ENCODE data around the gene HS6ST2. TPM values are rescaled to one million over a fixed set of nuclear protein-coding genes. Genes with fewer than 3 reads are reported as not detected.

The HS6ST2 gene
- polyA plus RNA-seq, 1 donor (not counting 4 experiments of a cell fraction or from before 2014, with no cell fraction given), result 0.43 TPM

DNA sequence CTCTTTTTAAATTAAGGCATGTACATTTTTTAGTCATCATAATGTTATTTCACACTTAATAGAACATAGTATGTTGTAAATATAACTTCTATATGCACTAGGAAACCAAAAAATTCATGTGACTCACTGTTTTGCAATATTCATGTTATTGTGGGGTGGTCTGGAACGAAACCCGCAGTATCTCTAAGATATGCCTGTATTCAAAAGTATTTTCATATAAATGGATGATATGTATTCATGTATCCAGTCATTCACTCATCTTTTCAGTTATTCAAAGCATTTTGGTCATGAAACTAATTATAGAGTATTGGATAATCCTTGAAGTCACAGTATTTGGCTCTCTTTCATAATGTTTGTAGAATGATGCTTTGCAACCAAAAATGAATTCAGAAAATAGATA lies 168.1 kb downstream of the HS6ST2 start:
- Histone ChIP-seq H3K9ac (ENCODE audit: control insufficient read depth, extremely low read depth, insufficient read depth, low read length) (no peak overlapping the region), H3K4me3 (ENCODE audit: control insufficient read depth in 2 of 3, extremely low read depth in 1 of 3, insufficient read depth in 2 of 3, low read depth in 1 of 3, low read length in 3 of 3) (no peak overlapping the region), H3K9me3 (ENCODE audit: control insufficient read depth, low read depth, low read length) (no peaks in the 10 kb centered on the region), H3K4me1 (ENCODE audit: control insufficient read depth, extremely low read depth, insufficient read depth, low read length) (no peaks in the 10 kb centered on the region), H3K36me3 (ENCODE audit: control insufficient read depth in 2 of 2, extremely low read depth in 1 of 2, insufficient read depth in 2 of 2, low read length in 2 of 2) (no peaks in the 10 kb centered on the region), H2AFZ (ENCODE audit: control insufficient read depth, low read length) (no peak overlapping the region), H3K9me1 (ENCODE audit: control insufficient read depth, extremely low read depth, insufficient read depth, low read length) (no peaks in the 10 kb centered on the region), H3K4me2 (ENCODE audit: control insufficient read depth, extremely low read depth, insufficient read depth, low read depth, low read length) (no peak overlapping the region), H3K27me3 (ENCODE audit: control insufficient read depth, extremely low read depth, insufficient read depth, low read length) (no peaks in the 10 kb centered on the region), H4K20me1 (ENCODE audit: control insufficient read depth, extremely low read depth, insufficient read depth, low read length) (no peaks in the 10 kb centered on the region), H3K79me2 (ENCODE audit: control insufficient read depth, insufficient read depth, low read length) (no peaks in the 10 kb centered on the region), H3K27ac (ENCODE audit: control insufficient read depth, insufficient read depth, low read length) (no peak overlapping the region)
- DNase-seq (ENCODE audit: low read depth, low spot score) (no peak), FAIRE-seq (no peak)
- TF ChIP-seq, protein P1, sequence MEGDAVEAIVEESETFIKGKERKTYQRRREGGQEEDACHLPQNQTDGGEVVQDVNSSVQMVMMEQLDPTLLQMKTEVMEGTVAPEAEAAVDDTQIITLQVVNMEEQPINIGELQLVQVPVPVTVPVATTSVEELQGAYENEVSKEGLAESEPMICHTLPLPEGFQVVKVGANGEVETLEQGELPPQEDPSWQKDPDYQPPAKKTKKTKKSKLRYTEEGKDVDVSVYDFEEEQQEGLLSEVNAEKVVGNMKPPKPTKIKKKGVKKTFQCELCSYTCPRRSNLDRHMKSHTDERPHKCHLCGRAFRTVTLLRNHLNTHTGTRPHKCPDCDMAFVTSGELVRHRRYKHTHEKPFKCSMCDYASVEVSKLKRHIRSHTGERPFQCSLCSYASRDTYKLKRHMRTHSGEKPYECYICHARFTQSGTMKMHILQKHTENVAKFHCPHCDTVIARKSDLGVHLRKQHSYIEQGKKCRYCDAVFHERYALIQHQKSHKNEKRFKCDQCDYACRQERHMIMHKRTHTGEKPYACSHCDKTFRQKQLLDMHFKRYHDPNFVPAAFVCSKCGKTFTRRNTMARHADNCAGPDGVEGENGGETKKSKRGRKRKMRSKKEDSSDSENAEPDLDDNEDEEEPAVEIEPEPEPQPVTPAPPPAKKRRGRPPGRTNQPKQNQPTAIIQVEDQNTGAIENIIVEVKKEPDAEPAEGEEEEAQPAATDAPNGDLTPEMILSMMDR (optimal IDR thresholded peaks at IDR 0.05 in 1 of 3, IDR thresholded peaks at IDR 0.05 in 1 of 3, conservative IDR thresholded peaks at IDR 0.05 in 1 of 3; ENCODE audit: extremely low read depth in 1 of 3, insufficient read depth in 2 of 3, low read length in 3 of 3), result no peak
- TF ChIP-seq EZH2 (IDR thresholded peaks at IDR 0.05; ENCODE audit: low read length), result no peak
- dilution Hi-C loops (cut with MboI; ENCODE audit: extremely low pct_ligation_motif_present, low sequenced_read_pairs), result no loop called here

DNA sequence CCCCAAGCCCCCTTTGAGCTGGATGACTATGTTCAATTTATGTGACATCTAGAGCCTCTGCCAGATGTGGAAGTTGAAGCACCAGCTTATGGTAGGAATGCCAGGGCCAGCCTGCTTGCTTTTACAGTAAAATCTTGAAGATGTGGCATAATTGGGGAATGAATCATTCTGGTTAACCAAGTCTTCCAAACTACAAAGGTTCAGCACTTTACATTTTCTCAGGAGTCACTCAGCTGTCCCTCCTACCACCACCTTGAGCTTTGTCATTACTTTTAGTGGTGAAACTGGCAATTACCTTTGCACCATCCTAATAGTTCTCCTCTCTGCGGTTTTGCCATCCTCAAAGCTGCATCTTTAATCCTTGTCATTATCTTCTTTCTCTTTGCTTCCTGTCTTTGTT lies 172.2 kb downstream of the HS6ST2 start:
- dilution Hi-C loops (cut with MboI; ENCODE audit: extremely low pct_ligation_motif_present, low sequenced_read_pairs), result no loop called here
- TF ChIP-seq EZH2 (IDR thresholded peaks at IDR 0.05; ENCODE audit: low read length), result no peak
- TF ChIP-seq, protein P1 (optimal IDR thresholded peaks at IDR 0.05 in 1 of 3, IDR thresholded peaks at IDR 0.05 in 1 of 3, conservative IDR thresholded peaks at IDR 0.05 in 1 of 3; ENCODE audit: extremely low read depth in 1 of 3, insufficient read depth in 2 of 3, low read length in 3 of 3), result no peak
- no peak for FAIRE-seq
- H4K20me1 ChIP-seq (ENCODE audit: control insufficient read depth, extremely low read depth, insufficient read depth, low read length), result no peaks in the 10 kb centered on the region
- H3K36me3 ChIP-seq (ENCODE audit: control insufficient read depth in 2 of 2, extremely low read depth in 1 of 2, insufficient read depth in 2 of 2, low read length in 2 of 2), result no peaks in the 10 kb centered on the region
- H3K9me3 ChIP-seq (ENCODE audit: control insufficient read depth, low read depth, low read length), result no peaks in the 10 kb centered on the region
- no peak overlapping the region for H3K9ac ChIP-seq (ENCODE audit: control insufficient read depth, extremely low read depth, insufficient read depth, low read length)
- H3K4me1 ChIP-seq (ENCODE audit: control insufficient read depth, extremely low read depth, insufficient read depth, low read length), result no peaks in the 10 kb centered on the region
- no peak overlapping the region for H2AFZ ChIP-seq (ENCODE audit: control insufficient read depth, low read length)
- H3K9me1 ChIP-seq (ENCODE audit: control insufficient read depth, extremely low read depth, insufficient read depth, low read length), result no peaks in the 10 kb centered on the region
- H3K27ac ChIP-seq (ENCODE audit: control insufficient read depth, insufficient read depth, low read length), result no peak overlapping the region
- H3K27me3 ChIP-seq (ENCODE audit: control insufficient read depth, extremely low read depth, insufficient read depth, low read length), result no peaks in the 10 kb centered on the region
- H3K4me3 ChIP-seq (ENCODE audit: control insufficient read depth in 2 of 3, extremely low read depth in 1 of 3, insufficient read depth in 2 of 3, low read depth in 1 of 3, low read length in 3 of 3), result no peak overlapping the region
- no peak for DNase-seq (ENCODE audit: low read depth, low spot score)
- H3K79me2 ChIP-seq (ENCODE audit: control insufficient read depth, insufficient read depth, low read length), result no peaks in the 10 kb centered on the region
- H3K4me2 ChIP-seq (ENCODE audit: control insufficient read depth, extremely low read depth, insufficient read depth, low read depth, low read length), result no peak overlapping the region
